ENCODE data around the gene IFIT1B. TPM values are rescaled to one million over a fixed set of nuclear protein-coding genes. Genes with fewer than 3 reads are reported as not detected.
"Not testable (repeated sequence)": the region's sequence is repeated elsewhere in the genome, so short reads cannot be mapped to it uniquely, and the experiment has no call there.

IFIT1B gene
- total RNA-seq, 2 donors from 2014 or later, result not detected

- intact Hi-C loops (cut with DNase I, micrococcal nuclease), result no loop called here
- no peak for DNase-seq
- no peak for ATAC-seq
Measured at GRCh38 chr10:89347701-89348457, 30.0 kb upstream of the IFIT1B start.

GRCh38 chr10:89348481-89348880 lies 29.4 kb upstream of the IFIT1B start:
- no peak for DNase-seq
- intact Hi-C loops (cut with DNase I, micrococcal nuclease), result no loop called here
- no peak for ATAC-seq

GRCh38 chr10:89348975-89349374 lies 28.9 kb upstream of the IFIT1B start:
- ATAC-seq, result no peak
- intact Hi-C loops (cut with DNase I, micrococcal nuclease), result no loop called here
- DNase-seq, result no peak

- ATAC-seq (peak; percentile 74), DNase-seq (peak; percentile 53 to 63)
- intact Hi-C loops (cut with DNase I, micrococcal nuclease), result not testable (repeated sequence)
Measured at GRCh38 chr10:89350631-89351315, 27.1 kb upstream of the IFIT1B start.

- no peak for DNase-seq
- intact Hi-C loops (cut with DNase I, micrococcal nuclease), result no loop called here
- peak; percentile 49 for ATAC-seq
Measured at GRCh38 chr10:89351412-89351779, 26.5 kb upstream of the IFIT1B start.

- ATAC-seq, result peak; percentile 83
- intact Hi-C loops (cut with DNase I, micrococcal nuclease), result no loop called here
- peak; percentile 26 to 44 for DNase-seq
Measured at GRCh38 chr10:89351780-89352597, 25.9 kb upstream of the IFIT1B start.

GRCh38 chr10:89352802-89353201 lies 25.1 kb upstream of the IFIT1B start:
- ATAC-seq (no peak), DNase-seq (no peak)
- intact Hi-C loops (cut with DNase I, micrococcal nuclease), result no loop called here

GRCh38 chr10:89355394-89355931 lies 22.4 kb upstream of the IFIT1B start:
- ATAC-seq (no peak), DNase-seq (no peak)
- intact Hi-C loops (cut with DNase I, micrococcal nuclease), result no loop called here

GRCh38 chr10:89357096-89357495 lies 20.8 kb upstream of the IFIT1B start:
- intact Hi-C loops (cut with DNase I, micrococcal nuclease), result no loop called here
- no peak for ATAC-seq
- no peak for DNase-seq

GRCh38 chr10:89357975-89358374 lies 19.9 kb upstream of the IFIT1B start:
- intact Hi-C loops (cut with DNase I, micrococcal nuclease), result no loop called here
- DNase-seq (no peak), ATAC-seq (no peak)

GRCh38 chr10:89360157-89360556 lies 17.7 kb upstream of the IFIT1B start:
- intact Hi-C loops (cut with DNase I, micrococcal nuclease), result no loop called here
- DNase-seq (no peak), ATAC-seq (peak; percentile 66)

GRCh38 chr10:89362929-89363328 lies 14.9 kb upstream of the IFIT1B start:
- ATAC-seq (no peak), DNase-seq (no peak)
- intact Hi-C loops (cut with DNase I, micrococcal nuclease), result no loop called here

GRCh38 chr10:89363729-89364442 lies 14.0 kb upstream of the IFIT1B start:
- intact Hi-C loops (cut with DNase I, micrococcal nuclease), result no loop called here
- DNase-seq, result no peak
- ATAC-seq, result no peak

- intact Hi-C loops (cut with DNase I, micrococcal nuclease), result no loop called here
- ATAC-seq (no peak), DNase-seq (no peak)
Measured at GRCh38 chr10:89364531-89364930, 13.3 kb upstream of the IFIT1B start.

- intact Hi-C loops (cut with DNase I, micrococcal nuclease), result no loop called here
- no peak for ATAC-seq
- no peak for DNase-seq
Measured at GRCh38 chr10:89367529-89367928, 10.3 kb upstream of the IFIT1B start.

GRCh38 chr10:89368129-89368528 lies 9.7 kb upstream of the IFIT1B start:
- DNase-seq, result no peak
- intact Hi-C loops (cut with DNase I, micrococcal nuclease), result no loop called here
- ATAC-seq, result no peak

GRCh38 chr10:89369156-89370105 lies 8.4 kb upstream of the IFIT1B start:
- intact Hi-C loops (cut with DNase I, micrococcal nuclease), result no loop called here
- ATAC-seq, result no peak

GRCh38 chr10:89371079-89371478 lies 6.8 kb upstream of the IFIT1B start:
- DNase-seq, result no peak
- intact Hi-C loops (cut with DNase I, micrococcal nuclease), result no loop called here
- no peak for ATAC-seq

More at GRCh38 chr10:89369156-89370105, 8.4 kb upstream of the IFIT1B start:
- no peak for DNase-seq

All from left colon (tissue), 2 donors.